GM23338 (cell line): Measurements from ENCODE around the gene TP53BP1.

ENCODE experiments used
- CREB1 ChIP-seq: fragments of 250-450 bp; sonication (Bioruptor Pico); IDR thresholded peaks from 2 replicates; pipeline ENCODE4 v1.5.0; 2020; ENCODE audit warnings: low read depth, mild to moderate bottlenecking, moderate library complexity
- CTCF ChIP-seq, 2 experiments: fragments of 200-600 bp in 1 of 2; sonication (generic) in 1 of 2; conservative IDR thresholded peaks; 2 replicates each; pipeline versions ENCODE4 v1.5.1 to v1.6.1; 2016 to 2017; ENCODE audit warnings: antibody characterized with exemption in 2 of 2, low read depth in 2 of 2, mild to moderate bottlenecking in 2 of 2, moderate library complexity in 1 of 2
- EZH2 ChIP-seq: fragments of 200-600 bp; sonication (generic); IDR thresholded peaks from one replicate; pipeline ENCODE4 v1.8.0; 2017; ENCODE audit warnings: antibody characterized with exemption, mild to moderate bottlenecking, low read depth; ENCODE audit not compliant: unreplicated experiment
- EZH2phosphoT487 ChIP-seq: fragments of 200-600 bp; sonication (generic); IDR thresholded peaks from one replicate; pipeline ENCODE4 v1.8.1; 2018; ENCODE audit warnings: antibody characterized with exemption; ENCODE audit not compliant: unreplicated experiment
- POLR2AphosphoS5 ChIP-seq: IDR thresholded peaks from 2 replicates; pipeline ENCODE4 v1.6.1; 2016; ENCODE audit warnings: antibody characterized with exemption, low read depth
- ZNF331 ChIP-seq: fragments of 250-450 bp; sonication (Bioruptor Pico); IDR thresholded peaks from 2 replicates; pipeline ENCODE4 v1.5.0; 2020; ENCODE audit warnings: low read depth, mild to moderate bottlenecking, moderate library complexity

DNA sequence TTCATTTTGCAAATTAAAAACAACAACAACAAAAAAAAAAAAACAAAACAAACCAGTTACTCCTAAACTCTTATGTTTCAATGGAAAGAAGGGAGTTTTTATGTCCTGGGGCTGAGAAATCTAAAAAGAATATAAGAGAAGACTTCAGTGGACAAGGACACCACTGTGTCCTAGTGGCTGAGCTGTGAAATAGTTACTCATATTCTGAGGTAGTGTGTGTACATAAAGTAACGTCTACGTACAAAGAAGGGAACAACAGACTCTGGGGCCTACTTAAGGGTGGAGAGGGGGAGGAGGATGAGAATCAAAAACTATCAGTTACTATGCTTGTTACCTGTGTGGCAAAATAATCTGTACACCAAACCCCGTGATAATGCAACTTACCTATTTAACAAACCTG lies 6.0 kb upstream of the TP53BP1 start:
- TF ChIP-seq EZH2phosphoT487: no peak
- TF ChIP-seq CTCF (conservative IDR thresholded peaks at IDR 0.05; ENCODE audit: low read depth in 2 of 2): no peak
- TF ChIP-seq POLR2AphosphoS5: no peak
- TF ChIP-seq EZH2: no peak
- no peak for TF ChIP-seq CREB1 (CRISPR knock-in tag)
- TF ChIP-seq ZNF331 (CRISPR knock-in tag): no peak
